Stimulated activated CD8-positive, alpha-beta memory T cell treated with anti-CD3 and anti-CD28 coated beads, Interleukin-2, amount 100 ng/mL, for 48 hours (primary cell): ENCODE data around the gene YIPF3.
"Not testable (repeated sequence)": the region's sequence is repeated elsewhere in the genome, so short reads cannot be mapped to it uniquely, and the experiment has no call there.

Experiments used
- DNase-seq, 2 donors: peaks; one replicate each; pipeline ENCODE4 v3.0.0-alpha.2; 2020; ENCODE audit warnings: low read depth in 2 of 2

YIPF3 gene

GRCh38 chr6:43493230-43493629 is 23.5 kb downstream of the YIPF3 start:
- DNase-seq, result no peak

GRCh38 chr6:43492673-43493072 is 24.1 kb downstream of the YIPF3 start:
- DNase-seq, result no peak

GRCh38 chr6:43491750-43492661 is 24.7 kb downstream of the YIPF3 start:
- no peak for DNase-seq

GRCh38 chr6:43490523-43490939 is 26.2 kb downstream of the YIPF3 start:
- no peak for DNase-seq

GRCh38 chr6:43489277-43490072 is 27.3 kb downstream of the YIPF3 start:
- DNase-seq, result no peak

- DNase-seq, result no peak
Observed at GRCh38 chr6:43488667-43489276, 28.0 kb downstream of the YIPF3 start.

- DNase-seq, result no peak
Observed at GRCh38 chr6:43481591-43482236, 35.0 kb downstream of the YIPF3 start.

GRCh38 chr6:43481075-43481474 is 35.7 kb downstream of the YIPF3 start:
- no peak for DNase-seq

GRCh38 chr6:43478008-43478372 is 38.7 kb downstream of the YIPF3 start:
- DNase-seq, result no peak

- peak; percentile 98 for DNase-seq
Observed at GRCh38 chr6:43477235-43478007, 39.3 kb downstream of the YIPF3 start, which contains the start of gene TJAP1. Gene TJAP1 (plus strand): TSS chr6:43477570. CDS start chr6:43499002, 21,432 bp downstream.

- no peak for DNase-seq
Observed at GRCh38 chr6:43476746-43477145, 40.0 kb downstream of the YIPF3 start.

- DNase-seq, result no peak
Observed at GRCh38 chr6:43475516-43475915, 41.2 kb downstream of the YIPF3 start.

GRCh38 chr6:43472515-43472914 is 44.2 kb downstream of the YIPF3 start:
- no peak for DNase-seq

GRCh38 chr6:43471399-43471798 is 45.3 kb downstream of the YIPF3 start:
- DNase-seq, result no peak

GRCh38 chr6:43469947-43470346 is 46.8 kb downstream of the YIPF3 start:
- no peak for DNase-seq

GRCh38 chr6:43468748-43469681 is 47.7 kb downstream of the YIPF3 start:
- DNase-seq, result no peak

- no peak for DNase-seq
Observed at GRCh38 chr6:43468240-43468639, 48.5 kb downstream of the YIPF3 start.

- no peak for DNase-seq
Observed at GRCh38 chr6:43467752-43468151, 49.0 kb downstream of the YIPF3 start.

GRCh38 chr6:43467265-43467664 is 49.5 kb downstream of the YIPF3 start:
- DNase-seq, result not testable (repeated sequence)

- DNase-seq, result no peak
Observed at GRCh38 chr6:43465948-43466347, 50.8 kb downstream of the YIPF3 start.
